Stimulated activated CD8-positive, alpha-beta memory T cell treated with anti-CD3 and anti-CD28 coated beads, Interleukin-2, amount 100 ng/mL, for 48 hours (primary cell): ENCODE data around the gene SALL4.
A peak's percentile ranks its signal among the peaks of the same experiment; 100 is the strongest.
"Not testable (repeated sequence)": the region's sequence is repeated elsewhere in the genome, so short reads cannot be mapped to it uniquely, and the experiment has no call there.

Experiments
- DNase-seq, 2 donors: peaks; one replicate each; pipeline ENCODE4 v3.0.0-alpha.2; 2020; ENCODE audit warnings: low read depth in 2 of 2

SALL4 gene

GRCh38 chr20:51801823-51802123 lies 548 bp downstream of the SALL4 start:
- DNase-seq = no peak

DNA sequence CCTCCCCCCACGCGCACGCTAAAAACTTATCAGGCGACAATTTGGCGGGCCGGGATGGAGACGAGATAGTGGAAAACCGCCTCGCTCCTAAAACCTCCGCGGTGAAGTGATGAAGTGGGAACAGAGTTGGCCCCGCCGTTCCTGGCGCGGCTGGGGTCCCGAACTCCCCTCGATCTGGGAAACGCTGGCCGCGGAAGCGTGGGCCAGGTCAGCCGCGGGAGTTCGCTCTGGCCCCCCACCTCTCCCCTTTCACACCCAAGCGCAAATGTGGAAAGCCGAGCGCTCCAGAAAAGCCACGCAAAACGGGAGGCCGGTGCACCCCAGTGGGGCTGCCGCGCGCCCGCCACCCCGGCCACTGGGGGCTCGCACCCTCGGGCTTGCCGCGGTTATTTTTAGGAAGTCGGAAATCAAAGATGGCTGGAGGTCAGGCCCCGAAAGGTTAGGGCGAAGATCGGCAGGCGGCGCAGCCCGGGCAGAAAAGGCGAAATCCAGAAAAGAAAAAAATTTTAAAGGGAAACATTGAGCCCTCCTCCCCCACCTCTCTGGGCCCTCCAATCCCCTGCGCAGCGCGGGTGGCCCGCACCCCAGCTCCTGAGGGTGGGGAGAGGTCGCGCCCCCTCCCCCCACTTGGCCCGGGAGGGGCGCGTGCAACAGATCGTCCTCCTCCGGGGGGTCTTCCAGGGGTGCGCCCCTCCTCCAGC lies 1.0 kb downstream of the SALL4 start:
- no peak for DNase-seq

DNA sequence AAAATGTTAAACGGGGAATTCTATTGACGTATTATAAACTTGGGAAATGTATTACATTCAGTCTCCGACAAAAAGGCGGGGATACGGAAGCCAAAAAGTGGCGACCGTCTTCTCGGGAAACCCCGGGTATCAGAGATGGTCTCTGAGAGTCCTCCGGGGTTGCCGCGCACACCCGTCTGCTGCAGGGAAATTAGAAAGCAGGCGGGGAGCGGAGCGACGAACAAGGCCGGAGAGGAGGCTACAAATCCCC lies 1.5 kb downstream of the SALL4 start:
- DNase-seq = no peak

GRCh38 chr20:51800060-51800871 lies 2.1 kb downstream of the SALL4 start:
- DNase-seq = peak; percentile 69 to 71

- no peak for DNase-seq
Measured at GRCh38 chr20:51799401-51799860, 2.9 kb downstream of the SALL4 start.

DNA sequence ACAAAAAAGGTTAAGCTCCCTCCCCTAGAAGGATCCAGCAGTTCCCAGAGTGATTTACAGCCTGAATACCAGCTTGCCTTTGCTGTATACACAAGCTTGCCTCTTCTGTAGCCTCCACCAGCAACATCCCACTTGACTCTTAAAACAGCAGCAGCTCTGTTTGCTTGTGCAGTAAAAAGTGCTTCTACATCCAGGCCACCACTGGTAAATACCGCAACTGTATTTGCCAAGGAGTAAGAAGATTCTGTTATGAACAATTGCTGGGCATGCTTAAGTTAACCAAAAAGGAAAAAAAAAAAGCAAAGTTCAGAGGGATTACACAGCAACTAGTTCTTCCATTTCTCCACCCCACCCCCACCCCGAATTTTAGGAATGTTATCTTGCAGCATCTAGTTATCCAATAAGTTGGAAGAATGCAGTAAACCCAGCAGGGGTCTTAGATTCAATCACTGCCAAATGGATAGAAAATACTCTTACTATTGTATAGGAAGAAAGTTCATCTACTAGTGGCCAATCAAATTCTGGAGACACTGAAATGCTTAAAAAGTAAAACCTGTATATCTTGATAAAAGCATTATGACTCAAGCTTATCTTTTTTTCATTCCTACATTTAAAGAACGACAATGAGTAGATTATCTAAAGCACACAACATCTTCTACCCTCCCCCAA lies 4.8 kb downstream of the SALL4 start:
- DNase-seq = no peak

- DNase-seq = no peak
Measured at GRCh38 chr20:51796340-51796739, 6.0 kb downstream of the SALL4 start.

DNA sequence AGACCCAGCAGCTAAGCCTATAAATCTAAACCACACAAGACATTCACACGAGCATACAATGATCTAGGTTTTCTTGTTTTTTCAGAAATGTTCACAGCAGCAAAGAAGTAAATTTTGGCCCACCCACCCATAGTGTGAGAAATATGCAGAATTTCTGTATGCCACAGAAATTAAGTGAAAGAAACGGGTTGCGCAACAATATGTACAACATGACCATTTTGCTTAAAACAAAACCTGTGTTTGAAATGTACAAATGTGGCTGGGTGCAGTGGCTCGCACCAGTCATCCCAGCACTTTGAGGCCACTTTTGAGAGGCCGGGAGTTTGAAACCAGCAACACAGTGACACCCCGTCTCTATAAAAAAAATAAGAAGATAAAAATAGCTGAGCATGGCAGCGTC lies 9.4 kb downstream of the SALL4 start:
- DNase-seq = no peak

DNA sequence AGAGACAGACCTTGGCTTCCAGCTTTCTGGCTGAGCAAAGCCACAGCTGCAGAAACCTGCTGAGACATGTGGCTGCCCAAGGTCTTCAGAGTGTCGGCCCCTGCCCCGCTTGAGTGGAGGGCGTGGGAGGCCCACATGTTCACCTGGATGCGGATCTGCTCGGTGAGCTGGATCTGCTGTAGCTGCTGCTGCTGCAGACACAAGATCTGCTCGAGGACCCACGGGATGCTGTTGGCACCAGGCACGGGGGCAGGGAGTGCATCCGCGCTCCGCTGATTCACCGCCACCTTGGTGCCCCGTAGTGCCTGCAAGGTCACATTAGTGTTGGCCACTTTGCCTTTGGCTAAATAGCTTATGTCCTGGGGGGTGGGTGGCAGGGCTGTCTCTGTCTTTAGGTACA lies 10.7 kb downstream of the SALL4 start:
- DNase-seq = no peak

DNA sequence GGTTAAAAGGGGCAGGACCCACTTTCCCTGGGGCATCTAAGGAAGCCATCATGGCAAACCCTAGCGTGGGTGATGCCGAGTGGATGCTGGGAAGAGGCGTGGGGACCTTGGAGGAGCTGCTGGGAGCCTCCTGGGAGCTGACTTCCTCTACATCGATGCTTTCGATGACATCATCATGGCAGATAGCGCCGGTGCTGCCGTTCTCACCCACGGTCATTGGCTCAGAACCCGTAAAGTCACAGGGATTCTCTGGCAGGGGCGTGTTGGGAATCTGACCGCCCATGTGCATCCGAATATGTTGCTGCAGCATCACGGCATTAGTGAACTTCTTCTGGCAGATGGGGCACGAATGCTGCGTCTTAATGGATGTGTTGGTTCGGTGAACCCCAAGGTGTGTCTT lies 12.1 kb downstream of the SALL4 start:
- DNase-seq = no peak

DNA sequence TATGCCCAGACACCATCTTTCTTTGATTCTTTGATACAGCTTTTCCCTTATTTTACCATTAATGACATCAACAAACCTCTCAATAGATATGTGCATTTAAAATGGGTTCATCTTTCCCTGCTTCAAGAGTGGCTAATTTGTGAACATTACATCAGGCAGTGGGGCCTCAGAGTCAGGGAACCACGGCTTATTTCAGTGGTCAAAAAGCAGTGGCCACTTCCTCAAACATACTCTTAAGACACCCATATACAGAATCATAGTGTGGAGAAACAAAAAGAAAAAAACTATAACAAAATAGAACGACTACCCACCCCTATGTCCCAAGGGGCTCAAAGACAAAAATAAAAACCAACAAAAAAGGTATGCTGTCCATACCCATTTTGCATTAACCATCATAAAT lies 12.9 kb downstream of the SALL4 start:
- no peak for DNase-seq

GRCh38 chr20:51788822-51789221 lies 13.5 kb downstream of the SALL4 start:
- DNase-seq = no peak

DNA sequence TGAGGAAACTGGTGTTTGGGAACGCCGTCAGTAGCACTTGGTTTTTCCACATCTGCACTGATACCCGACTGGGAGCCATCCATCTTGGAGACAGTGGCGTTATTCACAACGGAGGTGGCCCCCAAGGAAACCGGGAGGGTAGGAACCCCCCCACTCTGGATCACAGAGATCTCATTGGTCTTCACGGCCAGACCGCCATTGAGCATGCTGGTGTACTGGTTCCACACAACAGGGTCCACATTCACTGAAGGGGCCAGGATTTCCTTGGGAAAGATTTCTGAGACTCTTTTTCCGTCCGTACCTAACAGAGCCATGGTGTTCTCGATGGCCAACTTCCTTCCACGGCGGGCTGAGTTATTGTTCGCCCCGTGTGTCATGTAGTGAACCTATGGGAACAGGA lies 18.0 kb downstream of the SALL4 start:
- DNase-seq = no peak

GRCh38 chr20:51778229-51778759 lies 24.0 kb downstream of the SALL4 start:
- DNase-seq = not testable (repeated sequence)

GRCh38 chr20:51775241-51775640 lies 27.1 kb downstream of the SALL4 start:
- DNase-seq = no peak

DNA sequence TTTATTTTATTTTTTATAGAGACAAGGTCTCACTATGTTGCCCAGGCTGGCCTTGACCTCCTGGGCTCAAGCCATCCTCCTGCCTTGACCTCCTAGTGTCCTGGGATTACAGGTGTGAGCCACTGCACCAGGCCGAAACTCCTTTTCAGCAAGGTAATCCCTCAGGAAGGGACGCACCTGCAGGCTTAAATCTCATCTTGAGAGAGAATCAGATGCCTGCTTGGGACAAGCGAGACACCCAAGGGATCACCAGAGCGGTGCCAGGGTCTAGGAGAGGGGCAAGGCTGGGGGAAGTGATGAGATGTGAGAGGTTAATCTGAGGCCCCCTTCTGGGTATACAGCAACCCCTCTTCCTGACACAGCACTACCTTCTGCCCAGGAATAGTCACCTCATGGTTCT lies 30.1 kb downstream of the SALL4 start:
- DNase-seq = no peak

- no peak for DNase-seq
Measured at GRCh38 chr20:51769976-51770615, 32.2 kb downstream of the SALL4 start.

DNA sequence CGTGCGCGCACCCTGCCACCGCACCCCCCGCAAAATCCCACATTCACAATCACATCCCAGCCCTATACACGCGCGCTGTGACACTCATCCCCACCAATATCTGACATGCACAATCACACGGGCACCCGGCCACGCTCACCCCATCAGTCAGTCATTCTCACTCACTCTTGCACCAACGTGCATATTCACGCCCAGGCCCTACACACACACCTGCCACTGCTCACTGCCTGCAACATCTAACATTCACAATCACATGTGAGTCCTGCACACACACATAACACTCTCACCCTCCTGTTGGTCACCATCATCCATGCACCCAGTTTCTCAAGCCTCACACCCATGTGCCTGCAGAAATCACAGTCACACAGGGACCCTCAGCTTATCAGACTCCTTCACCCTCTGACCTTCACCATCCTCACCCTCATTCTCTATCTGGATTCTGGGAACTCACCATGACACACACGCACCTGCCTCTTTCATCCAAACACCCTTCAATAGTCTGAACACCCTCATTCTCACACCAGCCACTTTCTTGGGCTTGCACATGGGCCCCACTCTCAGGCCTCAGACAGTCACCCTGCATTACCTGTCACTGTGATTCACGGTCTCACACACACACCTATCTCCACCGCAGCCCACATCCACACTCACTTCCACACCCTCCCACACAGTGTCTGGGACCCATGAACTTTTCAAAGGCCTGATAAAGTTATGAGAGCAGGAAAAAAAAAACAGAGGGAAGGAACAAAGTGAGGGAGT lies 33.4 kb downstream of the SALL4 start:
- DNase-seq = no peak

GRCh38 chr20:51767867-51768758 lies 34.2 kb downstream of the SALL4 start, which contains the start of gene ATP9A:
ATP9A (minus strand) TSS chr20:51768390; CDS start chr20:51768369, 21 bp downstream.
- DNase-seq = no peak
